GOT3 (cell line): ENCODE measurements around the gene ZNF22.

Experiments used
- DNase-seq: peaks from one replicate; lab custom pipeline; 2025; ENCODE audit warnings: mixed read lengths; lab: John Stamatoyannopoulos, UW

Gene ZNF22

GRCh38 chr10:44965104-44965503 is 35.6 kb upstream of the ZNF22 start:
- no peak for DNase-seq

DNA sequence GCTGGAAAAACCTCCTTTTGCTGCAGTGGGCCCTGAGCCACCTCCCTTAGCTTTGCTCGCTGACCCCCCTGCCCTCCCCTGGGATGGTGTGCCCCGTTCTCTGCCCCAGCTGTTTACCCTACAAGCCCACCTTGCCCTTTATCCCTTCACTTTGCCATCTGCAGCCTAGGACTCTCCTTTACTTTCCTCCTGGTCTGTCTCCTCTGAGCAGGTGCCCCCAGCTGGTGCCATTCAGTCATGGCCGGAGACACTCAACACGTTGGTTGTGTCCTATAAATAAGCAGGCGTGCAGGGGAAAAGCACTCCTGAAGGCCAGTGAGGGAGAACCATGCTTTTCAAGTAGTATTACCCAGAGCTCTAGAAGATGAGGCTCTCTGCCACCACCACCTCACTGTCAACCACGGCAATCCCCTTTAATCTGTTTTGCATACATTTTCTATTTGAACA is 35.0 kb upstream of the ZNF22 start:
- DNase-seq: no peak

DNA sequence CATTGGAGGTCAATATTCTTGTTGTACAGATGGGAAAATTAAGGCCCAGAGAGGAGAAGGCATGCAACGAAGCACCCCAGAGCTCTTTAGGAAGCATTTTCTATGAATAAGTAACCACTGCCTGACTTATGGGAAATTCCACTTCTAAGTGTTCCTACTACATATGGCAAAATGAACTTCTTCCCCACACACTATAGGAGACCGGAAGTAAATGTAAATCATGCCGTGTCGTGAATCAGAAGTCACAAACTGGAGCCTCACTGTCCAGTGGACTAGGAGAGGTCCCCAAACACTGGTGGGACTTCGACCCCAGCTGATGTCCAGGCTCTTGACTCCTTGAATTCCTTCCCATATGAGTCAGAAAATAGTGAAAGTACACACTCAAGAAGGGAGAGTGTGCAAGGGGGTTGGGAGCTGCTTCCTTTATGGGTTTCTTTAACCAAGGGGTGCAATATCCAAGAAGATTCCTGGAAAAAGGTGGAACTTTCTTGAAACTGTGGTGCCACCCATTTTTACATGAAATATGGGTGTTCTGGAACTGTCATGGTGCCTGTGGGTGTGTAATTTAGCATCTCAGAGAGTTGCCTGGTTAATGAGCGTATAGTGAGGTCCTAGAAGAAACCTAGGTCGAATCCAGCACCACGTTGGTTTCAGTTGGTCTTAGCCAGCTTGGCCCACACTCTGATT is 34.5 kb upstream of the ZNF22 start:
- DNase-seq: no peak

DNA sequence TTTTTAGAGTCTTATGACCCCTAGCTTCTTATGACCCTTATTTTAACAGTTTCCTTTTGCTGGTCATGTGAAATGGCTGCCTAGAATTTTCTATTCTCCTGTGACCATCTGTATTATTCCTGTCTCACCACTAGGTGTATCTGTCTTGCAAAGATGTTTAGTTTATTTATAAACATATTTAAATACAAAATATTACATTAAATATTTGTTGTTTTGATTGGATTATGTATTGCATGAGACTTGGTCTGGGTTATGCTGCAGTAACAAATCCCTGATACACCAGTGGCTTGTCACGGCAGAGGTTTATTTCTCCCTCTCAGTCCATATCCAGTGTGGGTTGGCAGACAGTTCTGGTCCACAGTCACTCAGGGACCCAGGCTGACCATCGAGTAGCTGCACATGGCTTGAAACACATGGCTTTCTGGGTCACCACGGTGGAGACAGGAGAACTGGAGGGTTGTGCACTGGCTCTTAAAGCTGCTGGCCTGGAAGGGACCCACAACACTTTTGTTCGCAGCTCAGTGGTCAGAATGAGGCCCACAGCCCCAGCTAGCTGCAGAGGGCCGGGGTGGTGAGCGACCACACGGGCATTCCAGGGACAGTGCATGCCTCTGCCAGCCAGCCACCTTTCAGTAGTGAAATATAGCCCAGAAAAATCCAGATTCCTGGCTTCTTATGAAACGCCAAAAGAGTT is 33.8 kb upstream of the ZNF22 start:
- no peak for DNase-seq

DNA sequence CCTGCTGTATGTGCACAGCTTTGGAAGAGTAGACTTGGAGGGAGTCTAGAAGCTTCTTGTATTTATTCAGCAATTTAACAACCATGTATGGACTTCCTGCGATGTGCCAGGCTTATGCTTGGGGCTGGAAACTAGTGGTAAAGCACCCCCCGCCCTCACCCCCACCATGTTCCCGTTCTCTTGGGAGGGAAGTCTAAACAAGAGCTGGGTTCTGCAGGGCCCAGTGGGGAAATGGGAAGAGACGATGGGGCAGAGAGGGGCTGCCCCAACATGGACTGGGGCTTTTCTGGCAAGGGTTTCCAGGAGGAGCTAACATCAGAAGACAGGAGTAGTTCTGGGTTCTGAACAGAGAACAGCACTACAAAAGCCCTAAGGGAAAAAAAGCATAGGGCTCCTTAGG is 33.1 kb upstream of the ZNF22 start:
- no peak for DNase-seq

DNA sequence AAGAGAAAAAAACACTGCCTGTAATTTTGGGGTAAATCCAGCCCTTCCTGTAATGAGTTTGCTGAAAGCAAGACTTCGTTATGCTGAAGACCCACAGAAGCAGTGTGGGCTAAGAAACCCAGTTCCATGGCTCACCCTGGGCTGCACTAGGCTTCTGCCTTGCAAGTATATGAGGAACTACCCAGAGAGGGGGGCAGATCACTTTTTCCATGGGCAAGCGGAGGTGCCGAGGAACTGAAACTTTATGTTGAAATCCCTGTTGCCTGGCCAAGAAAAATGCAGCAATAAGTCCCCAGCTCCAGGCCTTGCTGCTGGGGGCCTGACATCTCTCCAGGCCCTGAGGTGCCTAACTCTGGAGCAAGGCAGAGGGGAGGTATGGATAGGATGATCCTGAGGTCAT is 32.6 kb upstream of the ZNF22 start:
- DNase-seq: no peak

DNA sequence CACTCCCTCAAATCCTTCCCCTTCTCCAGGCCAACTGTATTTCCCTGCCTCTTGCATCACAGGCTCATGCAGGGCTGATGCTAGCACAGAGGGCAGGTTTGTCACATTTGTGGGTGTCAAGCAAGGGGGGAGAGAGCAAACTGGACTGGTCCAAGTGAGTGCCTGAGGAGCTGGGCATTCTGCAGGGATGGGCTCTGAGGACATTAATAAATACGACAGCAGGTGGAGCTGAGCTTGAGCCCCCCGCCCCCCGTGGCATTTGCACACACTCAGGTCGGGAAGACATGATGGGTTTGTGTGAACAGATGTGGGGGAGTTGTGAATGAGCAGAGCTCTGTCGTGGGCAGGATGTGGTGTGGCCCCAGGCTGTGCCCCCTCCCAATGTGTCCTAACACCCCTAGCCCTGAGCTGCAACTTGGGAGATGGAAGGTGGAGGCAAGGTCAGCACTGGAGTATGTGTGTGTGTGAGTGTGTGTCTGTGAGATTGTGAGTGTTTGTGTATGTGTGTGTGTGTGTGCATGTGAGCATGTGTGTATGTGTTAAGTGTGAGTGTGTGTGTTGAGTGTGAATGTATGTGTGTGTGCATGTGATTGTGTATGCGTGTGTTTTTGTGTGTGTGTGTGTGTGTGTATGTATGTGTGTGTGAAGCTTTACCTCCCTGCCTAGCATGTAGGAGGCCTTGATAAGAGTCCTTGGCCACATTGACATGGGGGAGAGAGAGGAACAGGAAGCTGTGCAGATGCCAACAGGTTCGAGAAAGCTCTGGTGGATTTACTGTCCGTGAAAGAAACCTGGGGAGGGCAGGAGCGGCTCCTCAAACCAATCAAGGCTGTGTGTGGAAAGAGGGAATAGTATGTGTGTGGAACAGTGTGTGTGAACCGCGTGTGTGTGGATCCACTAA is 32.0 kb upstream of the ZNF22 start:
- no peak for DNase-seq

GRCh38 chr10:44969854-44970253 is 30.9 kb upstream of the ZNF22 start:
- DNase-seq: no peak

DNA sequence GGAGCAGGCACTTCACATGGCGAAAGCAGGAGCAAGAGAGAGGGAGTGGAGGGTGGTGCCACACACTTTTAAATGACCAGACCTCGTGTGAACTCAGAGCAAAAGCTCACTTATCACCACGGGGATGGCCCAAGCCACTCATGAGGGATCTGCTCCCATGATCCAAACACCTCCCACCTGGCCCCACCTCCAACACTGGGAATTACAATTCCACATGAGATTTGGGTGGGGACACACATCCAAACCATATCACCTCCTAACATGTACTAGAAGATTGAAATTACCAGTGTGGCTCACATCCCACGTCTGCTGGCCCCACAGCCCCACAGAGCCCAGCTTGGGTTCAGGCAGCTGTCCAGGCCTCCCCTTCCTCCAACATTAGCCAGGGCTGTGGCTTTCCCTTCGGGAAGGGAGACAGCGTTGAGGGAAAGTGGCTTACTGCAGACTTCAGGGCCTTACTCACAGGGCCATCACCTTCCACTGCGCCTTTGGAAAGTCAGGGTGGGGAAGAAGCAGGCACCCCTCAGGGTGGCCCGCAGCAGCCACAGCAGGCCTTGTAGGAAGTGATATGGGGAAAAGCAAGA is 29.8 kb upstream of the ZNF22 start:
- no peak for DNase-seq

DNA sequence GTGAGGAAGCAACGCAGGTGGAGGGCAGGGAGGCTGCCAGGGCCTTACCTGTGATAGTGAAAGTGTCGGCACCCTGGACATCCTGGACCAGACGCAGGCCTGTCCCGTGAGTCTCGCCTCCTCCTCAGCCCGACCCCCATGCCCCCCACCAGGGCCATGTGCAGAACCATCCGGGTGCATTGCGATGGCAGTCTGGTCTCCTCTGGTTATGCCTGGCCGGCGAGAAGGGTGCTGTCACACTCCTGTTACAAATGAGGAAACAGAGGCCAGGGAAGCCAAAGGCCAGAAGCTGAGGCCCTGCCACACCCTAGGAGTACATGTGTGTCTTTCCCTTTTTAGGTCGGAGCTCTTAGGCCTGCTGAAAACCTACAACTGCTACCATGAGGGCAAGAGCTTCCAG is 29.3 kb upstream of the ZNF22 start:
- DNase-seq: no peak

DNA sequence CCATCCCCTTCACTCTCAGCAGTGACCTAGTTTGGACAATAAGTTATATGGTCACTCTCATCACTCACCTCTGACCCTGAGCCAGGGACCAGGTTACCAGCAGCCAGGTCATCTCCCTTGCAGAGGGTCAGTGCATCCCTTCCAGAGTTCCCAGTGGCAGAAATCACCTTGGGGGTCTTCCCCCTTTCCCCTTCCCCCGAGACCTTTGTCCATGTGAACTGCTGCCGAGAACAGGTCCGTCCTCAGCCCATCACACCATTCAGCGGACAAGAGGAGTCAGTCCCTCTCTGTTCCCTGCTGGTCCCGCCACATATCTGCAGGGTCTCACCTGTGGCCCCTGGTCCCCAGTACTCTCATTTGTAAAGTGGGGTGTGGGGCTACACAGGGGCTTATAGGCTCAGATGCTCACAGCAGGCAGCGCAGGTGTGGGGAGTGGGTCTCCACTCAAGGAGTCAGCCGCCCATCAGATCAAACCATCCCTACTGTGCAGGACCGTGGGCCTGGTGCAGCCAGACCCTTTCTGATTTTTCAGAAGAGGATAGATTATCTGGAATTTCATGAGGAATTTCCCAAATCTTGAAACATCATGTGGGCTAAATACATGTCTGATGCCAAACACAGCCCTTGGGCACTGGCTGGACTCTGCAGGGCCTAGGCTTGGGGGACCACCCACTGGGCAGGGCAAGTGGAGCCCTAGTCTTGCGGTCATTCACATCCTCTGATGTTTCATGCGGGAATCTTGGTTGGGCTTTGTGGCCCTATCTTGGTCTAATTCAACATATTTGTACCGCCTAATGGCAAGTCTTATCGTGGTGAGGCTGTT is 28.6 kb upstream of the ZNF22 start:
- no peak for DNase-seq

- no peak for DNase-seq
Observed at GRCh38 chr10:44972874-44973306, 27.8 kb upstream of the ZNF22 start.

- no peak for DNase-seq
Observed at GRCh38 chr10:44973323-44974081, 27.2 kb upstream of the ZNF22 start.

GRCh38 chr10:44974082-44974627 is 26.6 kb upstream of the ZNF22 start:
- DNase-seq: no peak

GRCh38 chr10:44974628-44975430 is 25.9 kb upstream of the ZNF22 start:
- DNase-seq: no peak

DNA sequence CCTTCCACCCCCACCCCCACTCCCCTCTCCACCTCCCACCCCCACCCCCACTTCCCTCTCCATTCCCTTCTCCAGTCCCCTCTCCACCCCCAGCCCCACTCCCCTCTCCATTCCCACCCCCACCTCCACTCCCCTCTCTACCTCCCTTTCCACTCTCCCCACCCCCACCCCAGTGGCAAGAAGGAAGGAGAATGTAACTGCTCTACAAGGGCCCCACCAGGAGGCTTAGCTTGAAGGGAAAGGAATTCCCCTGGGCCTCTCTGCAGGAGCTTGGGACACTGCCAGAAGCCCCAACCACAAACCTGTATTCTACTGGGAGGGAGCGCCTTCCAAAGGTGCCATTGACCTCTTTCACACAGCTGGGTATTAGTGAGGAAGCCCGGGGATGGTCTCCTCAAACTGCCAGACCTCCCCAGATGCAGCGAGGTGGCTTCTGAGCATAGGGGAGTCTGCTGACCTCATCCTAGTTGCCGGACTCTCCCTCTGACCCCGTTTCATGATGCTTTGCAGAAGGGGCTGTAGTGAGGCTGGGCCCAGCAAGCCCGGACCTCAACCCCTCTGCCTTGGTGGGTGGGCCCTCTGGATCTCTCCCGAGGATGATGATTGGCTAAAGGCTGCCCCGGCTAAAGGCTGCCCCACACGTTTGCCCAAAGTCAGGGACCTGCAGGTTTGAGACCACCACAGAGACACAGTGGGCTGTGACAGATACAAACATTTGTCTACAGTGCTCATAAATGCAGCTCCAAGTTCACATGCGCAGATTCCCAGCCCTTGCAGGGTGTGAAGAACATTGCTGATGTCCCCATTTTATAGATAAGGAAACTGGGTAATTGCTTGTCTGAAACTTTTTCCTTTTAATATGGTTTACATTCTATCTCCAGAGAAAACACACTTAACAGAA is 25.0 kb upstream of the ZNF22 start:
- no peak for DNase-seq

GRCh38 chr10:44976352-44977198 is 24.1 kb upstream of the ZNF22 start:
- DNase-seq: no peak
